ENCODE data around the gene CRISP1. TPM values are rescaled to one million over a fixed set of nuclear protein-coding genes. Genes with fewer than 3 reads are reported as not detected.
A peak's percentile ranks its signal among the peaks of the same experiment; 100 is the strongest.

The CRISP1 gene
- total and polyA plus RNA-seq, 2 of the 8 experiments (the other 6 are each of a cell fraction or from before 2014, with no cell fraction given) = not detected

DNA sequence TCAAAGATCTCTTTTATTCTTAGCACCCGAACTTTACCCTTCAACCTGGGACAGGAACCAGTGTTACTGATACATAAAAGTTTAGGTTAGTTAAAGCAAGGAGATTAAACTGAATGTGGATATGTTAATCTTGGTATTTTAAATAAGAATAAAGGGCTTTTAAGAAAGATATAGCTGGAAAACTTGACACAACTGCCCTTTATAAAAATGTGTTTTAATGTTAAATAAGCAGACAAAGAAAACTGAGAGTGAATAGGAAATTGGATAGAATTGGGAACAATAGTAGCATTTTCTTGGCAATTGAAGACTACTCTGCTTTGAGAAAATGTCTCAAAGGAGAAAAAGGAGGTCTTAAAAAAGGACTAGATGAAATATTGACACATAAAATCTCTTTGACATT, 45.9 kb upstream of the CRISP1 start (continued):
- TF ChIP-seq, protein P1, sequence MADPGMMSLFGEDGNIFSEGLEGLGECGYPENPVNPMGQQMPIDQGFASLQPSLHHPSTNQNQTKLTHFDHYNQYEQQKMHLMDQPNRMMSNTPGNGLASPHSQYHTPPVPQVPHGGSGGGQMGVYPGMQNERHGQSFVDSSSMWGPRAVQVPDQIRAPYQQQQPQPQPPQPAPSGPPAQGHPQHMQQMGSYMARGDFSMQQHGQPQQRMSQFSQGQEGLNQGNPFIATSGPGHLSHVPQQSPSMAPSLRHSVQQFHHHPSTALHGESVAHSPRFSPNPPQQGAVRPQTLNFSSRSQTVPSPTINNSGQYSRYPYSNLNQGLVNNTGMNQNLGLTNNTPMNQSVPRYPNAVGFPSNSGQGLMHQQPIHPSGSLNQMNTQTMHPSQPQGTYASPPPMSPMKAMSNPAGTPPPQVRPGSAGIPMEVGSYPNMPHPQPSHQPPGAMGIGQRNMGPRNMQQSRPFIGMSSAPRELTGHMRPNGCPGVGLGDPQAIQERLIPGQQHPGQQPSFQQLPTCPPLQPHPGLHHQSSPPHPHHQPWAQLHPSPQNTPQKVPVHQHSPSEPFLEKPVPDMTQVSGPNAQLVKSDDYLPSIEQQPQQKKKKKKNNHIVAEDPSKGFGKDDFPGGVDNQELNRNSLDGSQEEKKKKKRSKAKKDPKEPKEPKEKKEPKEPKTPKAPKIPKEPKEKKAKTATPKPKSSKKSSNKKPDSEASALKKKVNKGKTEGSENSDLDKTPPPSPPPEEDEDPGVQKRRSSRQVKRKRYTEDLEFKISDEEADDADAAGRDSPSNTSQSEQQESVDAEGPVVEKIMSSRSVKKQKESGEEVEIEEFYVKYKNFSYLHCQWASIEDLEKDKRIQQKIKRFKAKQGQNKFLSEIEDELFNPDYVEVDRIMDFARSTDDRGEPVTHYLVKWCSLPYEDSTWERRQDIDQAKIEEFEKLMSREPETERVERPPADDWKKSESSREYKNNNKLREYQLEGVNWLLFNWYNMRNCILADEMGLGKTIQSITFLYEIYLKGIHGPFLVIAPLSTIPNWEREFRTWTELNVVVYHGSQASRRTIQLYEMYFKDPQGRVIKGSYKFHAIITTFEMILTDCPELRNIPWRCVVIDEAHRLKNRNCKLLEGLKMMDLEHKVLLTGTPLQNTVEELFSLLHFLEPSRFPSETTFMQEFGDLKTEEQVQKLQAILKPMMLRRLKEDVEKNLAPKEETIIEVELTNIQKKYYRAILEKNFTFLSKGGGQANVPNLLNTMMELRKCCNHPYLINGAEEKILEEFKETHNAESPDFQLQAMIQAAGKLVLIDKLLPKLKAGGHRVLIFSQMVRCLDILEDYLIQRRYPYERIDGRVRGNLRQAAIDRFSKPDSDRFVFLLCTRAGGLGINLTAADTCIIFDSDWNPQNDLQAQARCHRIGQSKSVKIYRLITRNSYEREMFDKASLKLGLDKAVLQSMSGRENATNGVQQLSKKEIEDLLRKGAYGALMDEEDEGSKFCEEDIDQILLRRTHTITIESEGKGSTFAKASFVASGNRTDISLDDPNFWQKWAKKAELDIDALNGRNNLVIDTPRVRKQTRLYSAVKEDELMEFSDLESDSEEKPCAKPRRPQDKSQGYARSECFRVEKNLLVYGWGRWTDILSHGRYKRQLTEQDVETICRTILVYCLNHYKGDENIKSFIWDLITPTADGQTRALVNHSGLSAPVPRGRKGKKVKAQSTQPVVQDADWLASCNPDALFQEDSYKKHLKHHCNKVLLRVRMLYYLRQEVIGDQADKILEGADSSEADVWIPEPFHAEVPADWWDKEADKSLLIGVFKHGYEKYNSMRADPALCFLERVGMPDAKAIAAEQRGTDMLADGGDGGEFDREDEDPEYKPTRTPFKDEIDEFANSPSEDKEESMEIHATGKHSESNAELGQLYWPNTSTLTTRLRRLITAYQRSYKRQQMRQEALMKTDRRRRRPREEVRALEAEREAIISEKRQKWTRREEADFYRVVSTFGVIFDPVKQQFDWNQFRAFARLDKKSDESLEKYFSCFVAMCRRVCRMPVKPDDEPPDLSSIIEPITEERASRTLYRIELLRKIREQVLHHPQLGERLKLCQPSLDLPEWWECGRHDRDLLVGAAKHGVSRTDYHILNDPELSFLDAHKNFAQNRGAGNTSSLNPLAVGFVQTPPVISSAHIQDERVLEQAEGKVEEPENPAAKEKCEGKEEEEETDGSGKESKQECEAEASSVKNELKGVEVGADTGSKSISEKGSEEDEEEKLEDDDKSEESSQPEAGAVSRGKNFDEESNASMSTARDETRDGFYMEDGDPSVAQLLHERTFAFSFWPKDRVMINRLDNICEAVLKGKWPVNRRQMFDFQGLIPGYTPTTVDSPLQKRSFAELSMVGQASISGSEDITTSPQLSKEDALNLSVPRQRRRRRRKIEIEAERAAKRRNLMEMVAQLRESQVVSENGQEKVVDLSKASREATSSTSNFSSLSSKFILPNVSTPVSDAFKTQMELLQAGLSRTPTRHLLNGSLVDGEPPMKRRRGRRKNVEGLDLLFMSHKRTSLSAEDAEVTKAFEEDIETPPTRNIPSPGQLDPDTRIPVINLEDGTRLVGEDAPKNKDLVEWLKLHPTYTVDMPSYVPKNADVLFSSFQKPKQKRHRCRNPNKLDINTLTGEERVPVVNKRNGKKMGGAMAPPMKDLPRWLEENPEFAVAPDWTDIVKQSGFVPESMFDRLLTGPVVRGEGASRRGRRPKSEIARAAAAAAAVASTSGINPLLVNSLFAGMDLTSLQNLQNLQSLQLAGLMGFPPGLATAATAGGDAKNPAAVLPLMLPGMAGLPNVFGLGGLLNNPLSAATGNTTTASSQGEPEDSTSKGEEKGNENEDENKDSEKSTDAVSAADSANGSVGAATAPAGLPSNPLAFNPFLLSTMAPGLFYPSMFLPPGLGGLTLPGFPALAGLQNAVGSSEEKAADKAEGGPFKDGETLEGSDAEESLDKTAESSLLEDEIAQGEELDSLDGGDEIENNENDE (IDR thresholded peaks at IDR 0.05; ENCODE audit: insufficient replicate concordance, low read length) = peak; percentile 28

Data from H1 (cell line).